ENCODE results near the gene SPESP1. TPM values are rescaled to one million over a fixed set of nuclear protein-coding genes. Genes with fewer than 3 reads are reported as not detected.
"Not testable (repeated sequence)": the region's sequence is repeated elsewhere in the genome, so short reads cannot be mapped to it uniquely, and the experiment has no call there.

The SPESP1 gene
- total RNA-seq, 4 donors from 2014 or later: 0.93 to 4.1 (median 2.7) TPM

DNA sequence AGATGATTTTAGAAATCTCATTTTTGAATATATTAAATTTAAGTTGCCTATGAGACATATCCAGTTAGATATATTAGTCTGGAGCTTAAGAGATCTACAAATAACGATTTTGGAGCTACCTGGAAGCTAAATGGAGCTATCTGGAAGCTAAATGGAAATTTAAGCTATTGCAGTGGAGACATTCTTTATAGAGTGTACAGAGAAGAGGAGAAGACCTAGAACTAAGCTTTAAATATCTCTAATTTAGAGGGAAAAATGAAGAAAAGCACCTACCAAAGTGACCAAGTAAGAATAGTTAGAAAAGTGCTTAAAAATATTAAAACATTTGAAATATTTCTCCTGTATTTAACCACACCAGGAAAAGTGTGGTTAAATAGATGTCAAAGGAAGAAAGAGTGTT is 28.3 kb downstream of the SPESP1 start:
- ATAC-seq (ENCODE audit: low FRiP score) (no peak), DNase-seq (ENCODE audit: low spot score) (no peak)
- TF ChIP-seq, protein P1, sequence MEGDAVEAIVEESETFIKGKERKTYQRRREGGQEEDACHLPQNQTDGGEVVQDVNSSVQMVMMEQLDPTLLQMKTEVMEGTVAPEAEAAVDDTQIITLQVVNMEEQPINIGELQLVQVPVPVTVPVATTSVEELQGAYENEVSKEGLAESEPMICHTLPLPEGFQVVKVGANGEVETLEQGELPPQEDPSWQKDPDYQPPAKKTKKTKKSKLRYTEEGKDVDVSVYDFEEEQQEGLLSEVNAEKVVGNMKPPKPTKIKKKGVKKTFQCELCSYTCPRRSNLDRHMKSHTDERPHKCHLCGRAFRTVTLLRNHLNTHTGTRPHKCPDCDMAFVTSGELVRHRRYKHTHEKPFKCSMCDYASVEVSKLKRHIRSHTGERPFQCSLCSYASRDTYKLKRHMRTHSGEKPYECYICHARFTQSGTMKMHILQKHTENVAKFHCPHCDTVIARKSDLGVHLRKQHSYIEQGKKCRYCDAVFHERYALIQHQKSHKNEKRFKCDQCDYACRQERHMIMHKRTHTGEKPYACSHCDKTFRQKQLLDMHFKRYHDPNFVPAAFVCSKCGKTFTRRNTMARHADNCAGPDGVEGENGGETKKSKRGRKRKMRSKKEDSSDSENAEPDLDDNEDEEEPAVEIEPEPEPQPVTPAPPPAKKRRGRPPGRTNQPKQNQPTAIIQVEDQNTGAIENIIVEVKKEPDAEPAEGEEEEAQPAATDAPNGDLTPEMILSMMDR (IDR thresholded peaks at IDR 0.05): no peak

DNA sequence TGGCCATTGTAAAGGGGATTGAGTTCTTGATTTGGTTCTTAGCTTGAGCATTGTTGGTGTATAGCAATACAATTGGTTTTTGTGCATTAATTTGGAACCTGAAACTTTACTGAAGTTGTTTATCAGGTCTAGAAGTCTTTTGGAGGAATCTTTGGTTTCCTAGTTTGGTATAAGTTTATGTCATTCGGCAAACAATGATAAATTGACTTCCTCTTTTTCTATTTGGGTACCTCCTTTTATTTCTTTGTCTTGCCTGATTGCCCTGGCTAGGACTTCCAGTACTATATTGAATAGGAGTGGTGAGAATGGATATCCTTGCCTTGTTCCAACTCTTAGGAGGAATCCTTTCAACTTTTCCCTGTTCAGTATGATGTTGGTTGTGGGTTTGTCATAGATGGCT is 32.1 kb downstream of the SPESP1 start:
- TF ChIP-seq, protein P1 (IDR thresholded peaks at IDR 0.05): no peak
- DNase-seq (ENCODE audit: low spot score): no peak
- ATAC-seq (ENCODE audit: low FRiP score): no peak

GRCh38 chr15:68963719-68964118 is 33.4 kb downstream of the SPESP1 start:
- not testable (repeated sequence) for DNase-seq (ENCODE audit: low spot score); ATAC-seq (ENCODE audit: low FRiP score)

GRCh38 chr15:68966996-68967395 is 36.7 kb downstream of the SPESP1 start:
- DNase-seq (ENCODE audit: low spot score) (no peak), ATAC-seq (ENCODE audit: low FRiP score) (no peak)
- TF ChIP-seq, protein P1 (IDR thresholded peaks at IDR 0.05): no peak

DNA sequence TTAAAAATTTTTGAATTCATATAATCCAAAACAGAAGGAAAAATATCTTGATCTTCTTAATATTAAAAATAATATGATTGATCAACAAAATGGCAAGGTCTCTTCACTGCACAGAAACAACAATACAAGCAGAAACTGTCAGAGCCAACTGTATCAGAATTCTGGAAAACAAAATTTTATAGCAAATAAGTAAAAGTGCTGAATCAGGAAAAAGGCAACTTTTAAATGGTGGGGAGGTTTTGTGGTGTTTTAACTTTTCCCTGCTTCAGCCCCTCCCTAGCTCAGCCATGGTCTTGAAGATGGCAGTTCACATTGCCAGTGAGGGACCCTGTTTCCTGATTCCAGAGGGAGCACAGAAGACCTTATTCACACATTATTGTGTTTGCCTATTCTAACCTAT is 37.6 kb downstream of the SPESP1 start:
- ATAC-seq (ENCODE audit: low FRiP score) (no peak), DNase-seq (ENCODE audit: low spot score) (no peak)
- TF ChIP-seq, protein P1 (IDR thresholded peaks at IDR 0.05): no peak

DNA sequence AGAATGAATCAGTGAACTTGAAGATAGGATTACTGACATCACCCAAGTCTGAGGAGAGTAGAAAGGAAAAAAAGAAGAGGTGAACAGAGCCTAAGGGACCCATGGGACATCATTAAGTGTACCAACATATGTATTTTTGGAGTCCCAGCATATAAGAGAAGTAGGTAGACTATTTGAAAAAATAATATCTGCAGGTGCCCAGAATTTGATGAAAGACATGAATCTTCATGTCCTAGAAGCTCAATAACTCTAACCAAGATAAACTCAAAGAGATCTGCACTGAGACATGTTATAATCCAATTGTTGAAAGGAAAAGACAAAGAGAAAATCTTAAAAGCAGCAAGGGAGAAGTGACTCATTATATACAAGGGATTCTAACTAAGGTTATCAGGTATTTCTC is 39.0 kb downstream of the SPESP1 start:
- ATAC-seq (ENCODE audit: low FRiP score): no peak
- TF ChIP-seq, protein P1 (IDR thresholded peaks at IDR 0.05): no peak

GRCh38 chr15:68972201-68973065 is 42.1 kb downstream of the SPESP1 start:
- ATAC-seq (ENCODE audit: low FRiP score) (no peak), DNase-seq (ENCODE audit: low spot score) (no peak)

More for the DNA sequence above, 39.0 kb downstream of the SPESP1 start:
- DNase-seq (ENCODE audit: low spot score): no peak

DNA sequence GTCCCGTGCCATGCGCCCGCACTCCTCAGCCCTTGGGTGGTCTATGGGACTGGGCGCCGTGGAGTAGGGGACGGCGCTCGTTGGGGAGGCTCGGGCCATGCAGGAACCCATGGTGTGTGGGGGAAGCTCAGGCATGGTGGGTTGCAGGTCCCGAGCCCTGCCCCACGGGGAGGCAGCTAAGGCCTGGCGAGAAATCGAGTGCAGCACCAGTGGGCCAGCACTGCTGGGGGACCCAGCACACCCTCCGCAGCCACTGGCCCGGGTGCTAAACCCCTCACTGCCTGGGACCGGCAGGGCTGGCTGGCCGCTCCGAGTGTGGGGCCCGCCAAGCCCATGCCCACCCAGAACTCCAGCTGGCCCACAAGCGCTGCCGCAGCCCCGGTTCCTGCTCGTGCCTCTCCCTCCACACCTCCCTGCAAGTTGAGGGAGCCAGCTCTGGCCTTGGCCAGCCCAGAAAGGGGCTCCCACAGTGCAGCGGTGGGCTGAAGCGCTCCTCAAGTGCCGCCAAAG is 45.4 kb downstream of the SPESP1 start:
- not testable (repeated sequence) for ATAC-seq (ENCODE audit: low FRiP score); DNase-seq (ENCODE audit: low spot score)

More at GRCh38 chr15:68972201-68973065, 42.1 kb downstream of the SPESP1 start:
- TF ChIP-seq, protein P1 (IDR thresholded peaks at IDR 0.05): no peak

DNA sequence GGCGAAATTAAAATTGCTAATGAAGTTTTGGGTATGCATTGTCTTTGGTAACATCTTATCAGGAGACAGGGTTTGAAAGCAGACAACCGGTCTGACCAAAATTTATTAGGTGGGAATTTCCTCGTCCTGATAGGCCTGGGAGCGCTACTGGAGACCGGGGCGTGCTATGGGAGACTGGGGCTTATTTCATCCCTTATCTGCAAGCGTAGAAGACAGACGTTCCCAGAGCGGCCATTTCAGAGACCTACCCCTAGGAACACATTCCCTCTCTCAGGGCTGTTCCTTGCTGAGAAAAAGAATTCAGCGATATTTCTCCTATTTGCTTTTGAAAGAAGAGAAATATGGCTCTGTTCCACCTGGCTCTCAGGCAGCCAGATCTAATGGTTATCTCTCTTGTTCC is 47.1 kb downstream of the SPESP1 start:
- not testable (repeated sequence) for DNase-seq (ENCODE audit: low spot score); ATAC-seq (ENCODE audit: low FRiP score)

Data from omental fat pad (tissue), 4 donors.